Measurements from ENCODE around the gene GEMIN5.

Gene GEMIN5

DNA sequence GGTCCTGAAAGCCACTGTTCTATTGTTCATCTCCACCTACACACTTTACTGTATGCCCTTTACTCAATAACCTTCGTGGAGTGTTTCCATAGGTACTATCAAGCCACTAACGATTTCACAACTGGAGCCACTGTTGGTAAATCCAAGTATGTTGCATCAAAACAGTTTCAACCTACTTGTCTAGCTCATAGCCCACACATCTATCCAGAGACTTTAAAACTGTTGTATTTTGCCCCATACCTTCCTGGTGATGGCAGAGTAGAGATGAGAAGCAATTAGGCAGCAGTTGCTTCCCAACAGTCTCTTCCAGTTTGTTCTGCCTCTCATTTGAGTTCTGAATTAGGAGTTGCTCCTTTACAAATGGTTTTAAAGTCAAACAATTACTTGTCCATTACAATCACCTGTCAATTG, 88.2 kb downstream of the GEMIN5 start:
- TF ChIP-seq, protein P1, sequence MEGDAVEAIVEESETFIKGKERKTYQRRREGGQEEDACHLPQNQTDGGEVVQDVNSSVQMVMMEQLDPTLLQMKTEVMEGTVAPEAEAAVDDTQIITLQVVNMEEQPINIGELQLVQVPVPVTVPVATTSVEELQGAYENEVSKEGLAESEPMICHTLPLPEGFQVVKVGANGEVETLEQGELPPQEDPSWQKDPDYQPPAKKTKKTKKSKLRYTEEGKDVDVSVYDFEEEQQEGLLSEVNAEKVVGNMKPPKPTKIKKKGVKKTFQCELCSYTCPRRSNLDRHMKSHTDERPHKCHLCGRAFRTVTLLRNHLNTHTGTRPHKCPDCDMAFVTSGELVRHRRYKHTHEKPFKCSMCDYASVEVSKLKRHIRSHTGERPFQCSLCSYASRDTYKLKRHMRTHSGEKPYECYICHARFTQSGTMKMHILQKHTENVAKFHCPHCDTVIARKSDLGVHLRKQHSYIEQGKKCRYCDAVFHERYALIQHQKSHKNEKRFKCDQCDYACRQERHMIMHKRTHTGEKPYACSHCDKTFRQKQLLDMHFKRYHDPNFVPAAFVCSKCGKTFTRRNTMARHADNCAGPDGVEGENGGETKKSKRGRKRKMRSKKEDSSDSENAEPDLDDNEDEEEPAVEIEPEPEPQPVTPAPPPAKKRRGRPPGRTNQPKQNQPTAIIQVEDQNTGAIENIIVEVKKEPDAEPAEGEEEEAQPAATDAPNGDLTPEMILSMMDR (IDR thresholded peaks at IDR 0.05): no peak

DNA sequence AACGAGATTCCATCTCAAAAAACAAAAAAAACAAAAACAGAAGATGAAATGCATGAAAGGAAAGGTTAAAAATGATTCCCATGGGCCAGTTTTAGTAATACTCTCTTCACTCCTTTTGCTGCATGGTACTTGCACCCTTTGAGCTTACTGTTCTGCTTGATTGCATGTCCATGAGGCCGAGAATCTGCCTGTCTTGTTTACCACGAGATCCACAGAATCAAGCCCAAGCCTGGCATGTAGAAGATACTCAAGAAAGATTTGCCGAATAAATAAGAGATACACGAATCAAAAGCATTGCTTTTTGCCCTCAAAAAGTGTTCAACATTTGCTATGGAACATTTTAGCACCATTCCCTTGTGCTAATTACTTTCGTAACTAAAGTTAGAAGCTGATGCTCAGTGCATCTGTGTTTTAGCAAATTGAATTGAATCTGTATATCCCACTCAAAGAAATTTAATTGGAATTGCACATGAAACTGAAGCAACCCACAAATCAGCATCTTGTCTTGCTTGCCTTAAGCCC, 88.7 kb downstream of the GEMIN5 start:
- TF ChIP-seq, protein P1 (IDR thresholded peaks at IDR 0.05): no peak

DNA sequence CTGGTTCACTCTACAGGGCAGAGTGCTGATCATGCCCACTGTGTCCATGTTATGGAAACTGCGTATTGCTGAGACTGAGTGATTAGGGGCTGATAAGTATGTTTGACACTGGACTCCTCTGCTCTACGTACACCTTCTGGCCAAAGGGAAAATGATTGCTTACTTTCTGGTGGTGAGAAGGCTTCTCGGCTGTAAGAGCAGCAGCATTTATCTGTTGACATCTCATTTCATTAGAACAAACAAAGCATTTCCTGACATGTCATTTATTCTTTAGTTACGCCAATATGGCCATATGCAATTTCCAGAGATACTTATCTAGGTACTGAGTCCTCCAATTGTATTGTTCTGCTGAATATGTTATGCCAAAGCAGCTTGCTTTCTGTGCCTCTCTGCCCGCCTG, 93.2 kb downstream of the GEMIN5 start:
- TF ChIP-seq, protein P1 (IDR thresholded peaks at IDR 0.05): no peak

DNA sequence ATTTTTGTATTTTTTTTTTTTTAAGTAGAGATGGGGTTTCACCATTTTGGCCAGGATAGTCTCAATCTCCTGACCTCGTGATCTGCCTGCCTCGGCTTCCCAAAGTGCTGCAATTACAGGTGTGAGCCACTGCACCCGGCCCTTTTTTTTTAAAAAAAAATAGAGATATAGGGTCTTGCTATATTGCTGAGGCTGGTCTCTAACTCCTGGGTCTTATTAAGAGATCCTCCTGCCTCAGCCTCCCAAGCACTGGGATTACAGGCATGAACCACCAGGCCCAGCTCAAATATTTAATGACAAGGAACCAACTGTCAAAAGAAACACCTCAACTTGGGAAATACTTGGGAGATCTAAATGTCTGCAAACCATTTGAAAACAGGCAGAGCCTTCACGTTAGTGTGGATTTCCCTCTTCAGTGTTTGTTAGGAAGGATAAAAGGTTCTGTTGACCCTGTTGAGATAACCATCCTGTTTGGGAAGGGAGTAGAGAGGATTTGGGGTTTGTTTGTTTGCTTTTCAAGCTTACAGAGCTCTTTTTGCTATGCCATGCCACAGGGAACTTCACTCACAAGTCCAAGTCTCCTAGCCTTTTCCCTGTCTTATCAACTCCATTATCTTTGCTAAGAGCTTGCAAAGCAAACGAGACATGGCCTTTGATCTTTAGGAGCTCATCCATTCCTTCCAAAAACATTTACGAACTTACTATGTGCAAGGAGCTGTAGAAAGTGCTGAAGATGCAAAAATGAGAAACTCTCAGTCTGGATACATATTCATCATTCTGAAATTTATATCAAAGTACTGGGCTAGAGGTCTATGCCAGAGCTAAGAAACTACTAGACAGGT, 95.1 kb downstream of the GEMIN5 start:
- TF ChIP-seq, protein P1 (IDR thresholded peaks at IDR 0.05): no peak

DNA sequence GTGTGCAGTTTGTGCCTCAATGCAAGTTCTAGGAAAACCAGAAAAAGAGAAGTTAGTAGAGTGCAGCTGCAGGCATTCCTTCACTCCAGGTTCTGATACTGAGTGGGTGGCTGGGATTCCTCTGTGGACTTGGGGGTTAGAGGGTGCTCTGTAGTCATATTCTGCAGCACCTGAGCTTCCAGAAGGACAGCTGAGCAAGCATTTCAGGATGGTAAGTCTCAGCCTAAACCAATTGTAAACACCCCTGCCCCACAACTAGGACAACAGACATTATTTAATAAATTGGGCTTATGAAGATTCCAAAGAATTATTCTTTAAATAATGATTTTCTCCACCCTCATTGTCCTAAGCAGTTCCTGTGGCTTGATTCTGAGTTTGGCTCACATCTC, 96.7 kb downstream of the GEMIN5 start:
- TF ChIP-seq, protein P1 (IDR thresholded peaks at IDR 0.05): no peak

DNA sequence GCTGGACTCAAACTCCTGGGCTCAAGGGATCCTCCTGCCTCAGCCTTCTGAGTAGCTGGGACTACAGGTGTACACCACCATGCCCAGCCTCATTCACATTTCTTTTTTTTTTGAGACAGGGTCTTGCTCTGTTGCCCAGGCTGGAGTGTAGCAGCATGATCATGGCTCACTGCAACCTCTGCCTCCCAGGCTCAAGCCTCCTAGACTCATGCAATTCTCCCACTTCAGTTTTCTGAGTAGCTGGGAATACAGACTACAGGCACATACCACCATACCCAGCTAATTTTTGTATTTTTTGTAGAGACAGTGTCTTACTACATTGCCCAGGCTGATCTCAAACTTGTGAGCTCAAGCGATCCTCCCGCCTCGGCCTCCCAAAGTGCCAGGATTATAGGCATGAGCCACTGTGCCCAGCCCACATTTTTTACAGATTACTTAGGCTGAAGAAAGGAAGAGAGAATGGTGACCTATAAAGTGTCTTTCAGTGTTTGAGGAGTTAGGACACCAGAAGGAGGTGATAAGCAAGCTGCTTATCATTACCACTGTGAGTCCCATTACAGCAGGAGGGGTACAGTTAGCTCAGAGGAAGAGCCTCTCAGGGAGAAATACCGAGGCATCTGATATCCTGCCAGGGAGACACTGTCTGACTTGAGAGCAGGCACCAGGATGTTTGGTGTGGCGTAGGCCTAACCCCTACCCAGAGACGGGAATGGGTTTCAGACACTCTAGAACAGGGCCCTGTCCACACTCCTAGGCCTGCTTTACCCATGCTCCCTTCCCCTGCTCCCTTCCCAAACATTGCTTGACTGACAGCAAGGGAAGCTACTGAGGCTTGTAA, 97.4 kb downstream of the GEMIN5 start:
- TF ChIP-seq, protein P1 (IDR thresholded peaks at IDR 0.05): no peak

All from LNCAP (cell line).